LNCAP (cell line): Measurements from ENCODE around the gene CACNA1B.

ENCODE experiments used
- CTCF ChIP-seq: fragments of 450-650 bp; IDR thresholded peaks from 2 replicates; pipeline ENCODE4 v1.5.1; 2017; ENCODE audit warnings: mild to moderate bottlenecking

Gene CACNA1B

GRCh38 chr9:138025908-138026307, 148.3 kb downstream of the CACNA1B start:
- no peak for TF ChIP-seq CTCF

- no peak for TF ChIP-seq CTCF
Measured at GRCh38 chr9:138028596-138028995, 151.0 kb downstream of the CACNA1B start.

- TF ChIP-seq CTCF: no peak
Measured at GRCh38 chr9:138031186-138031585, 153.6 kb downstream of the CACNA1B start.

- no peak for TF ChIP-seq CTCF
Measured at GRCh38 chr9:138033950-138034349, 156.4 kb downstream of the CACNA1B start.

- no peak for TF ChIP-seq CTCF
Measured at GRCh38 chr9:138037140-138037539, 159.6 kb downstream of the CACNA1B start.

- TF ChIP-seq CTCF: no peak
Measured at GRCh38 chr9:138038244-138038671, 160.7 kb downstream of the CACNA1B start.

GRCh38 chr9:138040446-138041430, 163.2 kb downstream of the CACNA1B start:
- no peak for TF ChIP-seq CTCF
